ENCODE data around the gene YPEL5. TPM values are rescaled to one million over a fixed set of nuclear protein-coding genes. Genes with fewer than 3 reads are reported as not detected.
A peak's percentile ranks its signal among the peaks of the same experiment; 100 is the strongest.
"Not testable (repeated sequence)": the region's sequence is repeated elsewhere in the genome, so short reads cannot be mapped to it uniquely, and the experiment has no call there.

YPEL5 gene
- total and polyA plus RNA-seq, 8 donors: 17.7 to 192 (median 72.0) TPM

DNA sequence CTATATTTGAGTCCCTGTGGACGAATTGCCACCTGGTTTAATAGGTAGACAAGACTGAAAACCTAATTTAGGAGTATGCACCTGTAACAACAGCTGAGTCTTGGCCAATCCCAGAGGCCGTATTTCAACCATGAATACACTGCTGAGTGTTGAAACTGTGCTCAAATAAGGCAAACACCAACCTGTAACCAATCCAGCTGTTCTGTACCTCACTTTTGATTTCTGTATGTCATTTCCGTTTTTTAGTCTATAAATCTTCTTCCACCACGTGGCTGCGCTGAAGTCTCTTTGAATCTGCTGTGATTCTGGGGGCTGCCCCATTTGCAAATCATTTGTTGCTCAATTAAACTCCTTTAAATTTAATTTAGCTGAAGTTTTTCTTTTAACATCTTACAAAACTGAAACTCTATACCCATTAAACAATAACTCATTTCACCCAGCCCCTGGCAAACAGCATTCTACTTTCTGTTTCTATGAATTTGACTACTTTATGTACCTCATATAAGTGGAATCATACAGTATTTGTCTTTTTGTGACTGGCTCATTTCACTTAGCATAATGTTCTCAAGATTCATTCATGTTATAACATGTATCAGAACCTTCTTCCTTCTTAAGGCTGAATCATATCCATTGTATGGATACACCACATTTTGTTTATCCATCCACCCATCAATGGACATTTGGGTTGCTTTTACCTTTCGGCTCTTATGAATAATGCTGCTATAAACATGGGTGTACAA lies 7.5 kb upstream of the YPEL5 start:
- no peak for DNase-seq
- intact Hi-C loops (cut with DNase I; ENCODE audit: low total_unique reads): no loop called here
- Histone ChIP-seq H3K9me3 (no peaks in the 10 kb centered on the region), H3K4me1 (no peaks in the 10 kb centered on the region), H3K27ac (no peak overlapping the region), H3K36me3 (no peaks in the 10 kb centered on the region), H3K27me3 (no peaks in the 10 kb centered on the region), H3K4me3 (no peak overlapping the region)
- TF ChIP-seq POLR2AphosphoS5 (IDR thresholded peaks at IDR 0.05) (no peak), EP300 (IDR thresholded peaks at IDR 0.05) (no peak), POLR2A (IDR thresholded peaks at IDR 0.05) (no peak)
- TF ChIP-seq, protein P1, sequence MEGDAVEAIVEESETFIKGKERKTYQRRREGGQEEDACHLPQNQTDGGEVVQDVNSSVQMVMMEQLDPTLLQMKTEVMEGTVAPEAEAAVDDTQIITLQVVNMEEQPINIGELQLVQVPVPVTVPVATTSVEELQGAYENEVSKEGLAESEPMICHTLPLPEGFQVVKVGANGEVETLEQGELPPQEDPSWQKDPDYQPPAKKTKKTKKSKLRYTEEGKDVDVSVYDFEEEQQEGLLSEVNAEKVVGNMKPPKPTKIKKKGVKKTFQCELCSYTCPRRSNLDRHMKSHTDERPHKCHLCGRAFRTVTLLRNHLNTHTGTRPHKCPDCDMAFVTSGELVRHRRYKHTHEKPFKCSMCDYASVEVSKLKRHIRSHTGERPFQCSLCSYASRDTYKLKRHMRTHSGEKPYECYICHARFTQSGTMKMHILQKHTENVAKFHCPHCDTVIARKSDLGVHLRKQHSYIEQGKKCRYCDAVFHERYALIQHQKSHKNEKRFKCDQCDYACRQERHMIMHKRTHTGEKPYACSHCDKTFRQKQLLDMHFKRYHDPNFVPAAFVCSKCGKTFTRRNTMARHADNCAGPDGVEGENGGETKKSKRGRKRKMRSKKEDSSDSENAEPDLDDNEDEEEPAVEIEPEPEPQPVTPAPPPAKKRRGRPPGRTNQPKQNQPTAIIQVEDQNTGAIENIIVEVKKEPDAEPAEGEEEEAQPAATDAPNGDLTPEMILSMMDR (IDR thresholded peaks at IDR 0.05): no peak
- 64 to 68% (median 65%) methylated on average over 6 of the region's 6 CpGs for WGBS, 5 donors

DNA sequence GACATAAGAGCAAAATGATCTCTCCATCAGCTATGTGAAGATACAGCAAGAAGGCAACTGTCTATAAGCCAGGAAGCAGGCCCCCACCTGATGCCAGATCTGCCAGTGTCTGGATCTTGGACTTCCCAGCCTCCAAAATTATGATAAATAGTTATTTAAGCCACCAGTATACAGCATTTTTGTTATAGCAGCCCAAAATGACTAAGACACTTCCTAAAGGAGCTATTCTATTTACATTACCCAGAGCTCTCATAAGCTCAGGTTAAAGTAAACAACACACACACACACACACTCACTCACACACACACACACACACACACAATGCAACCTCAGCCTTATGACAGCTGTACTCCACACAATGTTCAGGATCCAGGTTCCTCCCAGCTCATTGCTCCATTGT lies 5.7 kb upstream of the YPEL5 start:
- TF ChIP-seq POLR2AphosphoS5 (IDR thresholded peaks at IDR 0.05) (no peak), EP300 (IDR thresholded peaks at IDR 0.05) (no peak), POLR2A (IDR thresholded peaks at IDR 0.05) (no peak)
- TF ChIP-seq, protein P1 (IDR thresholded peaks at IDR 0.05): no peak
- H3K36me3 ChIP-seq: no peaks in the 10 kb centered on the region
- no peak overlapping the region for H3K4me3 ChIP-seq
- no peaks in the 10 kb centered on the region for H3K9me3 ChIP-seq
- intact Hi-C loops (cut with DNase I; ENCODE audit: low total_unique reads): no loop called here
- no peaks in the 10 kb centered on the region for H3K27me3 ChIP-seq
- H3K27ac ChIP-seq: no peak overlapping the region
- no peak for DNase-seq
- H3K4me1 ChIP-seq: peaks cover 0 to 9% (median 7%) of the 10 kb centered on the region in 4 donors

DNA sequence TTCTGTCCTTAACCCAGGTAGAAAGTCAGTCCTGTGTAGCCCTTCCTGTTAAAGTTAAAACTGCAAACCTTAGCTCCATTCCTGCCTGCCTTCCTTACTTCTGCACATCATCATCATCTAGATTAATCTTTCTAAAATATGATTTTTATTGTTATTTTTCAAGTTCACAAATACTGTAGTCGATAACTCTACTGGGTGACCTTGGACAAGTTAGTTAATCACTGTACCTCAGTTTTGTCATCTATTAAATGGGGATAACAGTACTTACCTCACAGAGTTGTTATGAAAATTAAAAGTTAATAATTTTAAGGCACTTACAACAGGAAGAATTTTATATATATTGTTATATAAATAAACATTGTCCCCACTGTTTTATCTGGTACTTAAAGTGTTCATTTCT lies 2.5 kb upstream of the YPEL5 start:
- H3K27me3 ChIP-seq: no peaks in the 10 kb centered on the region
- no peak for DNase-seq
- H3K4me1 ChIP-seq: peaks cover 10 to 27% (median 22%) of the 10 kb centered on the region in 4 donors
- no peak overlapping the region for H3K4me3 ChIP-seq
- H3K27ac ChIP-seq: no peak overlapping the region
- WGBS, 5 donors: 78 to 88% (median 87%) methylated on average over 1 of the region's 1 CpG
- peaks cover 0 to 6% (median 3%) of the 10 kb centered on the region in 4 donors for H3K36me3 ChIP-seq
- H3K9me3 ChIP-seq: no peaks in the 10 kb centered on the region
- TF ChIP-seq POLR2A (IDR thresholded peaks at IDR 0.05): no peak
- TF ChIP-seq, protein P1 (IDR thresholded peaks at IDR 0.05): no peak
- no peak for TF ChIP-seq POLR2AphosphoS5 (IDR thresholded peaks at IDR 0.05)
- no peak for TF ChIP-seq EP300 (IDR thresholded peaks at IDR 0.05)
- intact Hi-C loops (cut with DNase I; ENCODE audit: low total_unique reads): no loop called here

DNA sequence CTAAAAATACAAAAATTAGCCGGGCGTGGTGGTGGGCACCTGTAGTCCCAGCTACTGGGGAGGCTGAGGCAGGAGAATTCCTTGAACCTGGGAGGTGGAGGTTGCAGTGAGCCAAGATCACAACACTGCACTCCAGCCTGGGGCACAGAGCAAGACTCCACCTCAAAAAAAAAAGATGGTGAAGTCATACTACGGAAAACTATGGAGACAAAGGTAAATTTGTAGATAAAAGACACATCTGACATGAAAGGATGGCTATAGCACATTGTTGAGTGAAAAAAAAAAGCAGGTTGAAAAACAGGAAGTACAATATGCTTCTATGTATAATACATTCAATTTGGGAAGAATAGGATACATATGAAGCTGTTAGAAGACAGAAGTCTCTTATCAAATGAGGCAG lies 1.9 kb upstream of the YPEL5 start:
- H3K27ac ChIP-seq; H3K9me3 ChIP-seq; H3K27me3 ChIP-seq; H3K4me3 ChIP-seq; intact Hi-C loops (cut with DNase I; ENCODE audit: low total_unique reads); DNase-seq: not testable (repeated sequence)
- H3K36me3 ChIP-seq: peaks cover 0 to 11% (median 7%) of the 10 kb centered on the region in 4 donors
- H3K4me1 ChIP-seq: peaks cover 17 to 34% (median 29%) of the 10 kb centered on the region in 4 donors
- 74 to 89% (median 82%) methylated on average over 3 of the region's 3 CpGs for WGBS, 5 donors

DNA sequence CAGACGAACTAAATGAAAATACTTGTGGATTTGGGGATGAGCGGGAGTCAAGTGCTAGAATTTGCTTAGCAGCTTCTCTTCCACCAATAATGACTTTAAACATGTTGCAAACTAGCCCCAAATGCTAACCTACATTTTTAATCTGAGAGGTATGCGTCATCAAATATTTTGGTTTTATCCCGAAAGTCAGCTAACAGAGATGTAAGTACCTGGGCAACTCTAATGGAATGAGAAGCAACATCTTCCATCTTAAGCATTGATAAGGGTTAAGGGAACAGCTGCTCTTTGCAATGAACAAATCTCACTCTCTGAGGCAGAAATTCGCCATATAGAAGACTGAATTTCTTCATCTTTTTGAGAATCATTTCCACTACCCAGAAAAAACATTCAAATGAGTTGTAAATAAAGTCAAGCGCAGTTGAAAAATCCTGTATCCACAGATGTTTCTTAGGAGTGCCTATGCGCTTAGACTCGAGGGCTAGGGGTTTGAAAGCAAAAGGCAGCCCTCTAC lies 926 bp upstream of the YPEL5 start:
- peaks cover 27 to 43% (median 39%) of the 10 kb centered on the region in 4 donors for H3K4me1 ChIP-seq
- TF ChIP-seq POLR2A (IDR thresholded peaks at IDR 0.05) (no peak), POLR2AphosphoS5 (IDR thresholded peaks at IDR 0.05) (no peak), EP300 (IDR thresholded peaks at IDR 0.05) (no peak)
- TF ChIP-seq, protein P1 (IDR thresholded peaks at IDR 0.05): no peak

More for the DNA sequence above, 926 bp upstream of the YPEL5 start:
- peaks cover 0 to 11% (median 9%) of the 10 kb centered on the region in 4 donors for H3K36me3 ChIP-seq
- H3K9me3 ChIP-seq: no peaks in the 10 kb centered on the region
- intact Hi-C loops (cut with DNase I; ENCODE audit: low total_unique reads): no loop called here
- no peak for DNase-seq
- WGBS, 5 donors: 23 to 39% (median 31%) methylated on average over 8 of the region's 8 CpGs
- peak overlapping the region; percentile 87 to 100 (median 99) for H3K27ac ChIP-seq
- no peaks in the 10 kb centered on the region for H3K27me3 ChIP-seq
- peak overlapping the region; percentile 34 to 83 (median 40) for H3K4me3 ChIP-seq
